Medulla oblongata (tissue), 1 donor: ENCODE measurements around the gene AMBRA1.

Experiments
- DNase-seq: peaks from one replicate; pipeline ENCODE4 v3.0.0-alpha.2; 2015; ENCODE audit errors: extremely low spot score

Gene AMBRA1

GRCh38 chr11:46438211-46438610 is 155.6 kb downstream of the AMBRA1 start:
- no peak for DNase-seq

- no peak for DNase-seq
Observed at GRCh38 chr11:46437122-46437689, 156.6 kb downstream of the AMBRA1 start.

- DNase-seq, result no peak
Observed at GRCh38 chr11:46436113-46436512, 157.7 kb downstream of the AMBRA1 start.

GRCh38 chr11:46435679-46436078 is 158.1 kb downstream of the AMBRA1 start:
- no peak for DNase-seq

- no peak for DNase-seq
Observed at GRCh38 chr11:46431211-46431610, 162.6 kb downstream of the AMBRA1 start.

DNA sequence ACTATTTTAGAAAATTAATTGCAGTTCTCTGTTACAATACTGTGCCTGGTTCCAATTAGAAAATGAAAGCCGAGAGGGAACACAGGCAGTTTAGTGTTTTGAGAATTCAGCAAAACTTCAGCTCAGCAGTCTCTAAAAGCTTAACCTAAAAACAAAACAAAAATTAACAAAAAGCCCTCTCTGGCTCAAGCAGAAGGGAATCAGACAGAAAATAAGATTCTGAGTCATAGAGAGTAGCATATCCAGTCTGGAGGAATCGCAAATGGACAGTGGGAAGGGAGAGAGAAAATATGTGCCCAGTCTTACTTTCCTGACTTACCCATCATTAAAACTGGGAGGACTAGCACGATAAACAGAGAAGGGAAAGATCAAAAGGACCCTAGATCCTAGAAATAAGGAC is 164.1 kb downstream of the AMBRA1 start:
- DNase-seq, result no peak

DNA sequence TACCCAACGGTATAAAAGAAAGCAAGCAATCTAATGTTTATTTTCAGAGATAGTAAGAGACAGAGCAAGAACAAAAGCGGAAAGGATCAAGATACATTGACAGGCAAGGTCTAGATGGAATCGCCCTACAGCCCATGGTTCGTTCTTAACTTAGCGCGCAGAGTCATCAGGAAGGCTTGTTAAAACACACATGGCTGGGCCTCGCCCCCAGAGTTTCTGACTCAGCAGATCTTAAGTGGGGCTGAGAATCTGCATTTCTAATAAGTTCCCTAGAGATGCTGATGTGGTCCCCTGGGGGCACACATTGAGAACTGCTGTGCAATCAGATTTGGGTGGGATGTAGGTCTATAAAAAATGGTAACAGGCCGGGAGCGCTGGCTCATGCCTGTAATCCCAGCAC is 166.5 kb downstream of the AMBRA1 start:
- no peak for DNase-seq

DNA sequence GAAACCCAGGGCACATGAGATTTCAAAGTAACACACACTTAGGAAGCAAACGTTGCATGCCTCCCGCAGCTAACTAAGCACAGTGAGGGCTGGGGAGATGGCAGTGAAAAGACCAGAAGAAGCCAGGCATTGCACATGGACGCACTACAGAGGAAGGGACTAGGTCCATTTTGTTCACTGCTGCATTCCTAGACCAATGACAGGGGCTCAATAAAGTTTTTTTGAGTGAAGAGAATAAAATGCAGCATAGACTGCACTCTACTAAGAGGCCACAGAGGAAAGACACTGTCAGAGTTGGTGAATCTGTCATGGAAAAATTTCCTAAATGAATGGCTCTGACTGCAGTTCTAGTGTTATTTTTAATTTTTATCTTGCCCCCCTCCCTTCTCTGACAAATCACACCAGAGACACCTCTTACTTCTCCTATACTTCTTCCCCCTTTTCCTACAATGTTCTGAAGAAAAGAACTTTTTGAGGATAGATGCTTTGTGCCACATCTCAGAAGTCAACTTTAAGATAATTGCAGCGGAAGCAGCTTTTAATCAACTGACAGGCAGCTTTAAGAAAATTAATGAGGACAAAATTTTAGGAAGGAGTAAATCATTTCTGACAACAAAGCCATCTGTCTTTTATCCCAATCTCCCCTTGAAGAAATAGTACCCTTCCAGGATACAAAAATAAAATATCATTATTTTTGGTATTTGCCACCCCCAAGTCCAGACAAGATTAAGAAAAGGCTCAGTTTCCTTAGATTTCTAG is 167.4 kb downstream of the AMBRA1 start:
- no peak for DNase-seq

GRCh38 chr11:46422588-46422987 is 171.2 kb downstream of the AMBRA1 start:
- no peak for DNase-seq

GRCh38 chr11:46421257-46421880 is 172.5 kb downstream of the AMBRA1 start:
- DNase-seq, result no peak

GRCh38 chr11:46420513-46420912 is 173.3 kb downstream of the AMBRA1 start:
- no peak for DNase-seq

GRCh38 chr11:46418751-46419150 is 175.1 kb downstream of the AMBRA1 start:
- DNase-seq, result no peak

GRCh38 chr11:46417711-46418110 is 176.1 kb downstream of the AMBRA1 start:
- no peak for DNase-seq

DNA sequence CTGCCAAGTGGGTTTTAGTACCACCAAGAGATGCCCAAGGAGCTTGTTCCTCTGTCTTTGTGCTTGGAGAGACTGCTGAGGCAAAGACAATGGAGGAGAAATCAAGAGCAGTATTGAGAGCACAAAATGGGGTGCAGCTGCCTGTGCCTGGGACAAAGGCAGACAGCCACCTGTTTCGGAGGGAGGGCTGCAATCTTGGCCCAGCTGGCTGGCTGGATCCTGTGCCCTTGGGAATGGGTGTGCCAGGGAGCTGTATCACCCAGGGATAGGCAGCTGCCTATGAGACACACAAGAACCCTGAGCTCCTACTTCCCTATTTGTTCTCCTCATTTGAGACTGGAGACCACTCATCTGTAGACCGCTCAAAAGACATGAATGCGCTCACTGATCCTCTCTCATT is 178.9 kb downstream of the AMBRA1 start:
- no peak for DNase-seq

DNA sequence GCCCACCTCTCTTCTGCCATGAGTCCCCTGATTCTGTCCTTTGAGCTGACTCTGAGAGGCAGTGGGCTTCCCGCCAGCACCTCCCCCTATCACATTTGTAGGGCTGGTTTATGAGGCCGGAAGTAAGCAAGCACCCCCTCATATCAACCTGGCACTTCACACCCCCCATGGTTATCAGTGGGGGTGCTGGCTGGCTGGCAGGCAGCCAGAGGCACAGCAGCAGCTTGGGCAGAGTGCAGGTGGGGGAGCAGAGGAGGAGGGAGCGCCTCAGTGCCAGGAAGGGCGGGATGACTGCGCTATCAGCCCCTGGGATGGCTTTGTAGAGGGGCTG is 179.4 kb downstream of the AMBRA1 start:
- no peak for DNase-seq

GRCh38 chr11:46413760-46414465 is 179.9 kb downstream of the AMBRA1 start:
- no peak for DNase-seq

GRCh38 chr11:46410021-46410420 is 183.8 kb downstream of the AMBRA1 start:
- DNase-seq, result peak; percentile 22

DNA sequence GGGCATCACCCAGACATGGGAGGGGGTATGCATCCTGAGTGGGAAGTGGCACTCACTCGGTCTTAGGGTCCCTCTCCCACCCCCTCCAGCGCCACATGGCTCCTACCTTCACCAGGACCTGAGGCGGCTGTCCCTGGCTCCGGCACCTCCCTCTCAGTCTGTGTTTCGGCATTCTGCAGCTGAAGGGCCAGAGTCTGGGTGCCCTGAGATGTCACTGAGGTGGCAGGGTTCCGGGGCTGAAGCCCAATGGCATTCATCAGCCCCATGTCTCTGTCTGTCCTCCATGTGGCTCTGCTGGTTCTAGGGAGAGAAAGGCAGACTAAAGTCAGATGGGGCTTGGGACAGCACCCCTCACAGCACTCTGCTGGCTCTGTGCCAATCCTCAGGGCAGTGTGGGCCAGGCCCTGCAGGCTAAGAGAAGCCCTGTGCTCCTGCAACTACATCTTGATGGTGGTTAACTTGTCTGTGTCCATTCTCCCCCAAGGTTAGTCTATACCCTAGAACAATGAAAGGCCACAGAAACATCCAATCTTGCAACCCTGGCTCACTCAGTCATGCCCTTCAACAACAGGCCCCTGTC is 185.3 kb downstream of the AMBRA1 start:
- DNase-seq, result no peak

- DNase-seq, result no peak
Observed at GRCh38 chr11:46407635-46408034, 186.2 kb downstream of the AMBRA1 start.

DNA sequence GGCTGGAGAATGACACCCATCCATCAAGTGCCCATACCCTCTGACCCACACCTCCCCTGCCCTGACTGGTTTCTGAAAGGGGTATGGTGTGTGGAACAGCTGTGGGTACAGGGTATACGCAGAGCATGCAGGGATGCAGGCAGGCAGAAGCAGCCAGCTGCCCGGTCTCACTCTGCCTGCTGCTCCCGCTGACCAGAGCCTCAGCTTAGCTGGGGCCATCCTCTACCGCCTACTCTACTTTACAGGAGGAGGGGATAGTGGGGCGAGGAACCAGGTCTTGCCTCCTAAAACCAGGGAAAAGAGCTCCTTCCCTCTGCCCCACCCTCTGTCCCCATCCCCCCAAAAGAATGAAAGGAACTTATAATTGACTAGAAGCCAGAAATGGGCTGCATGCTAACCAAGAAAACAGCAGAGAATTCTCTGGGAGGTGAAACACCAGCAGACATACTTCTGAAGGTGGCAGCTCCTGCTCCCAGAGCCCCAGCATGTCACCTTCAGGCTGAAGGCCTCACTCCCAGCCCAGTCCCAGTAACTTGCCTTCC is 189.3 kb downstream of the AMBRA1 start:
- DNase-seq, result no peak

DNA sequence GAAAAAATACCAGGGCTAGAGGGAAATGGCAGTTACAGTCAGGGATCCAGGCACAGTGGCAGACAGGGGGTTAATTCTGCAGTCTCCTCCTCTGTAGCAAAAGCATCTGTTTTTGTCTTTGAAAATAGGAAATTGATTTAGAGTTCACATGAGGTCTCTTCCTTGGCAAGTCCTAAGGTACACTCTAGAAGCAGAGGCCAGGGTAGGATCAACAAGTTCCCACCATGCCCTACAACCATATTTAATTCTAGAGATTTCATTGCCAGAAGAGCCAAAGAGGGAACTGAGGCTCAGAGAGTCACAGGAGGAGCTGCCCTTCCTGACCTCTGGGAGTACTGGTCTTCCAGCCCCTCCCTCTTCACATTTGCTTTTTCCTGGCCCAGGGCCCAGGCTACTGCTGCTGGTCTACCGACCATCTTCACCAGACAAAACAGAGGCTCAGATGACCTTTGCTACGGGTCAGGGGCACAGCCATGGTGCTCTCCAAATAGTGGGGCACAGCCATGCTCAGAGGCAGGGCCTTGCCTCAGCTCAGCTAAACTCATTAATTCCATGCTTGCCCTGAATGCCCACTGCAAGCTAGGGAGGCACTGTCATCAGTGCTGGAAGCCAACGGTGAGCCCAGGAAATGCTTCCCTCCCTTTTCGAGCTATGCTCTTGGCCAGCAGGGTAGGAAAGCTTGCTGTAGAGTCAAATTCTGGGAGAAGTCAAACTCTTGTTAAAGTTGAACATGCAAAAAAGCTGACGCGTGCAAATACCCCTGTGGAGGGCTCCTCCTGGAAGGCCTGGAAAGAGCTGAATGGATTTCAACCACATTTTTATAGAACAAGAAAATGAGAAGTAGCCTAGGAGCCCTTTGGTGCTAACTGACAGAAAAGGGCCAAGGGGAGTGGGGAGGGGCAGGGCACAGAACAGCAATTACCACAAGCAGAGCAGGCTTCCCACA is 190.6 kb downstream of the AMBRA1 start:
- no peak for DNase-seq
